HepG2 (cell line): ENCODE measurements around the gene NCBP1.

Source experiments
- DR1 ChIP-seq: sonication (generic); formaldehyde crosslinking; IDR thresholded peaks from 2 replicates; pipeline ENCODE4 v1.8.0; 2021; ENCODE audit warnings: mild to moderate bottlenecking, missing genetic modification reagents, inconsistent platforms
- RFX1 ChIP-seq: fragments of 450-650 bp; IDR thresholded peaks from 2 replicates; pipeline ENCODE4 v1.6.1; 2017
- SNAPC2 ChIP-seq: sonication (generic); formaldehyde crosslinking; IDR thresholded peaks from 2 replicates; pipeline ENCODE4 v1.8.1; 2022; ENCODE audit warnings: mild to moderate bottlenecking, missing genetic modification reagents
- ZBTB33 ChIP-seq: sonication (generic); formaldehyde crosslinking; IDR thresholded peaks from 2 replicates; pipeline ENCODE4 v1.4.0; 2020; ENCODE audit warnings: missing genetic modification reagents
- TF ChIP-seq, protein P1 (sequence below): sonication (generic); formaldehyde crosslinking; IDR thresholded peaks from 2 replicates; pipeline ENCODE4 v1.5.0; 2020; ENCODE audit warnings: mild to moderate bottlenecking, missing genetic modification reagents, moderate library complexity
- TF ChIP-seq, protein P2 (sequence below): IDR thresholded peaks from 2 replicates; pipeline ENCODE4 v1.6.1; 2016; ENCODE audit warnings: control low read depth

DNA sequence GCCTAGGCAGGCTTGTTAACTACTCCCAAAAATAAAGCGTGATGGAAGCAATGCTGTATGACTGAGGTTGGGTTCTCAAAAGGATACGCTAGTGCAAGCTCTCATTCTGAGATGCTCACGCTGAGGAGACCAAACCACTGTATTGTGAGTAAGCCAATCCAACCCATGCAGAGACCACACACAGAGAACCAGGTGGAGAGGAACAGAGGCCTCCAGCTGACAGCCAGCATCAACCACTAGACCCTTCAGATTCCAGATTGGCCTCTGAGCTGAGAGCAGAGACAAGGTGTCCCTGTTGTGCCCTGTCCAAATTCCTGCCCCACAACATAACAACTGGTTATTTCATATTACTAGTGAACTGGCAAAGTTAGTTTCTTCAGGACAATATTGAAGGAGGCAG, 5.0 kb upstream of the NCBP1 start:
- TF ChIP-seq DR1: no peak
- no peak for TF ChIP-seq SNAPC2 (CRISPR knock-in tag)
- TF ChIP-seq, protein P1, sequence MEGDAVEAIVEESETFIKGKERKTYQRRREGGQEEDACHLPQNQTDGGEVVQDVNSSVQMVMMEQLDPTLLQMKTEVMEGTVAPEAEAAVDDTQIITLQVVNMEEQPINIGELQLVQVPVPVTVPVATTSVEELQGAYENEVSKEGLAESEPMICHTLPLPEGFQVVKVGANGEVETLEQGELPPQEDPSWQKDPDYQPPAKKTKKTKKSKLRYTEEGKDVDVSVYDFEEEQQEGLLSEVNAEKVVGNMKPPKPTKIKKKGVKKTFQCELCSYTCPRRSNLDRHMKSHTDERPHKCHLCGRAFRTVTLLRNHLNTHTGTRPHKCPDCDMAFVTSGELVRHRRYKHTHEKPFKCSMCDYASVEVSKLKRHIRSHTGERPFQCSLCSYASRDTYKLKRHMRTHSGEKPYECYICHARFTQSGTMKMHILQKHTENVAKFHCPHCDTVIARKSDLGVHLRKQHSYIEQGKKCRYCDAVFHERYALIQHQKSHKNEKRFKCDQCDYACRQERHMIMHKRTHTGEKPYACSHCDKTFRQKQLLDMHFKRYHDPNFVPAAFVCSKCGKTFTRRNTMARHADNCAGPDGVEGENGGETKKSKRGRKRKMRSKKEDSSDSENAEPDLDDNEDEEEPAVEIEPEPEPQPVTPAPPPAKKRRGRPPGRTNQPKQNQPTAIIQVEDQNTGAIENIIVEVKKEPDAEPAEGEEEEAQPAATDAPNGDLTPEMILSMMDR (CRISPR knock-in tag): no peak
- no peak for TF ChIP-seq ZBTB33 (CRISPR knock-in tag)
- no peak for TF ChIP-seq RFX1
- TF ChIP-seq, protein P2, sequence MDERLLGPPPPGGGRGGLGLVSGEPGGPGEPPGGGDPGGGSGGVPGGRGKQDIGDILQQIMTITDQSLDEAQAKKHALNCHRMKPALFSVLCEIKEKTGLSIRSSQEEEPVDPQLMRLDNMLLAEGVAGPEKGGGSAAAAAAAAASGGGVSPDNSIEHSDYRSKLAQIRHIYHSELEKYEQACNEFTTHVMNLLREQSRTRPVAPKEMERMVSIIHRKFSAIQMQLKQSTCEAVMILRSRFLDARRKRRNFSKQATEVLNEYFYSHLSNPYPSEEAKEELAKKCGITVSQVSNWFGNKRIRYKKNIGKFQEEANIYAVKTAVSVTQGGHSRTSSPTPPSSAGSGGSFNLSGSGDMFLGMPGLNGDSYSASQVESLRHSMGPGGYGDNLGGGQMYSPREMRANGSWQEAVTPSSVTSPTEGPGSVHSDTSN (CRISPR knock-in tag): no peak
